Mucosa of descending colon (tissue), 3 donors: ENCODE results near the gene CIDEA. TPM values are rescaled to one million over a fixed set of nuclear protein-coding genes. Genes with fewer than 3 reads are reported as not detected.

Experiments
- ATAC-seq: fragments of 200-7000 bp; cut with Tn5 transposase; one replicate; pipeline ENCODE4 v1.9.1; 2020; ENCODE audit warnings: mild to moderate bottlenecking, moderate library complexity
- DNase-seq, 3 donors: peaks; one replicate each; pipeline ENCODE4 v3.0.0-alpha.2; 2020
- H3K36me3 ChIP-seq: fragments of 200-600 bp; one replicate; pipeline ENCODE4 v1.8.0; 2021; ENCODE audit warnings: low read depth, mild to moderate bottlenecking
- H3K4me1 ChIP-seq: fragments of 200-600 bp; one replicate; pipeline ENCODE4 v1.8.0; 2021; ENCODE audit warnings: low read depth, mild to moderate bottlenecking
- H3K4me3 ChIP-seq: fragments of 200-600 bp; one replicate; pipeline ENCODE4 v1.8.0; 2021; ENCODE audit warnings: mild to moderate bottlenecking
- H3K9me3 ChIP-seq: fragments of 200-600 bp; one replicate; pipeline ENCODE4 v1.8.0; 2021; ENCODE audit warnings: mild to moderate bottlenecking
- CTCF ChIP-seq: fragments of 200-600 bp; IDR thresholded peaks from one replicate; pipeline ENCODE4 v1.8.0; 2022; ENCODE audit warnings: antibody characterized with exemption, mild to moderate bottlenecking
- intact Hi-C, 2 donors: fragments of 100-400 bp; cut with DNase I in 1 of 2; cut with micrococcal nuclease in 1 of 2; formaldehyde crosslinking; loops; one replicate each; pipeline versions ENCODE4 v1.11.0 to v1.11.1; 2022; cut with DNase I, micrococcal nuclease
- total RNA-seq, 3 donors: library from RNA; stranded (reverse); fragmentation: NEBNext Ultra II Directional in 2 of 3; extraction: Animal tissue kit (Norgen Biotek cat#: 25700) in 2 of 3; gene quantifications; one replicate each; pipeline versions ENCODE4 v1.2.1 to v1.2.4, GENCODE V29; 2021 to 2023
- donor health status: DM: no; HTN: no; CAD: no; lungs with moderate emphysema.
- donor health status: DM: no; HTN: no; CAD: no.
- donor health status: DM: no; HTN: yes; CAD: no.

CIDEA gene
- total RNA-seq, 3 donors from 2014 or later, result 0.58 to 0.98 TPM; not detected in 1

DNA sequence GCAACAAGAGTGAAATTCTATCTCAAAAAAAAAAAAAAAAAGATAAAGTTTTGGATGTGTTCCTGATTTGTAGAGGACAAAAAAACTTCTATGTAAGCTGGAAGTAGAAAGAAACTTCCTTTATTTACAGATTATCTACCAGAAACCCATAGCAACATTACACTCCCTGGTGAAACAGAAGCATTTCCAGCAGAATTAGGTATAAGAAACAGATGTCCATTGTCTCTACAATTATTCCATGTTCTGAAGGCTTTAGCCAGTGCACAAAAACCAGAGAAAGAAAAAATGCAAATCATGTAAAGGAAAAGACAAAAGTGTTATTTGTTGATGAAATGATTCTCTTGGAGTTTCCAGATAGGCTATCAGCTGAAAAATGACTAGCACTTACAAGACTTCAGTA, 58.8 kb downstream of the CIDEA start:
- Histone ChIP-seq H3K9me3 (peaks cover 4% of the 10 kb centered on the region), H3K4me1 (peaks cover 4% of the 10 kb centered on the region), H3K36me3 (no peaks in the 10 kb centered on the region), H3K4me3 (no peak overlapping the region)
- TF ChIP-seq CTCF, result no peak
- DNase-seq, result no peak
- intact Hi-C loops, result no loop called here
- no peak for ATAC-seq

DNA sequence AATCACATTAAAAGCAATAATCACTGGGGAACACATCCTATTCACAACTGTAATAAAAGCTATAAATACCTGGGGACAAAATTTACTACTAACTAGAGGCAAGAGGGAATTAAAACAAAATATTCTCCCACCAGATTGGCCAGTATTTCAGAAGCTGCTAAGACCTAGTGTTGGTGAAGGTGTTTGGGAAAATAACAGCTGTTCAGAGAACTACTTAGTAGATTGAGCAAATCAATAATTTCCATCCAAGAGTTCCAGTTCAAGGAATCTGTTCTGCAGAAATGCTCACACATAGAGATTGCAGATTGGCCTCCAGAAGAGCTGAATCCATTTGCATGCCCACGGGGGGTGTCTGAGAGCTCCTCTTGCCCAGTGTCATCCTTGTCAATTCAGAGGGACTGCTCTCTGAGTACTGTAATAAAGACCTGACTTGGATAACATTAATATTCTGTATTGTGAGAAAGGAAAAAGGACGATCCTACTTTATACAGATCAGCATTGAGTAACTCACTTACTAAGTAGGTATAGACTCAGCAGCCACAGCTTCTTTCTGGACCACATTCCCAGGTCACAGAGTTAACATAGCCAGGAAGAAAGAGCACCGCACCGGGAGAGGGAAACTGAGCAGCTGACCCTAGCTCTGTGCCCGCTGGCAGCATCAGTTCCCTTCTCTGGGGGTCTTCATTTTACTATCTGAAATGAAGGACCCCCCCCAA, 59.5 kb downstream of the CIDEA start:
- H3K9me3 ChIP-seq, result peaks cover 4% of the 10 kb centered on the region
- intact Hi-C loops, result no loop called here
- DNase-seq (no peak), ATAC-seq (no peak)
- H3K4me3 ChIP-seq, result no peak overlapping the region
- no peak for TF ChIP-seq CTCF
- H3K36me3 ChIP-seq, result no peaks in the 10 kb centered on the region
- peaks cover 3% of the 10 kb centered on the region for H3K4me1 ChIP-seq

DNA sequence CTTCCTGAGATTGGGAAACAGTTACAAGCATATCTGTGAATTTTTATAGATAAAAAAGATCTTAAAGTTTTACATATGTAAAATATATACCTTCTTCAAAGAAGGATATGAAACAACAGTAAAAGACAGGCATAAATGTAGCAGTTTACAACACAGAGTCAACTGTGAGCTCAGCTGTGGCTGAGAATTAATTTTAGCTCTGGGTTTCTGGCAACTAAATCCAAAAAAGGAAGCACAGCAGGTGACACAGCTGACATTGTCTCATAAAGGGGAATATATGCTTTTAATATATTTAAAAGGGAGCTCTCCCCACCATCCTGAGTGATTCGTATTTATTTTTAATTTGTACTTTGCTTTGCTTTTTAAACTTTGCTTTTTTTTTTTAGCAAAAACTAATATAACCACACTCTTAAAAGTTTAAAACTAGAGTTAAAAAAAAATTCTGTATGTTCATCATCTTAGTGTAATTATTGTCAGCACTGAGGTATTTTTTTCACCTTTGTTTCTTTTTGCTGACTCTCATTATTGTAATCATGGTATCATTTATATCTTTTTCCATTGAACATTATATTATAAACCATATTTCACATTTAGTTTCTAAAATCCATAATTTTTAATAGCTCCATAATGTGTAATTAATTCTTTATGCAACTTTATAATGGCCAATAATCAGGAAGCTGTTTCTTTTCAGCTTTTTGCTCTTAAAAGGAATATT, 60.6 kb downstream of the CIDEA start:
- H3K36me3 ChIP-seq, result no peaks in the 10 kb centered on the region
- intact Hi-C loops, result no loop called here
- no peak for DNase-seq
- TF ChIP-seq CTCF, result no peak
- ATAC-seq, result no peak
- H3K9me3 ChIP-seq, result peaks cover 4% of the 10 kb centered on the region
- no peaks in the 10 kb centered on the region for H3K4me1 ChIP-seq
- no peak overlapping the region for H3K4me3 ChIP-seq

DNA sequence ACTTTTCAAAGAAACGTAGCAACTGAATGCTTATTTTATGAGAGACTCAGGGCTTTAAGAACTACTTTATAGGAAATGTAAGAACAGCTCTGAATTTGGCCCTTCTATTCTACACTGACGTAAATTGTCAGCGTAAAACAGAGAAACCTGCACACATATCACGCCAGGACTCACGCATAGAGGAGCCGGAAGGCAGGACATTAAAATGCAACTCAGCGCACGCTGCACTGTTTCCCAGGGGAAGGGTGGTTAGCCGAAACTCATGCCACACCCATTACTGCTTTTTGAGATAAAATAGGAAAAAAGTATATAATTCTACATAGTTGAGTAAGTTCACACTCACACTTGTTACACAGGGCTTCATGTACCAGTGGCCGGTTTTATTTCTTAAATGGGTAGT, 61.3 kb downstream of the CIDEA start:
- no peak overlapping the region for H3K4me3 ChIP-seq
- TF ChIP-seq CTCF, result no peak
- no peaks in the 10 kb centered on the region for H3K36me3 ChIP-seq
- H3K9me3 ChIP-seq, result peaks cover 4% of the 10 kb centered on the region
- ATAC-seq (peak; percentile 37), DNase-seq (no peak)
- no peaks in the 10 kb centered on the region for H3K4me1 ChIP-seq
- intact Hi-C loops, result no loop called here

DNA sequence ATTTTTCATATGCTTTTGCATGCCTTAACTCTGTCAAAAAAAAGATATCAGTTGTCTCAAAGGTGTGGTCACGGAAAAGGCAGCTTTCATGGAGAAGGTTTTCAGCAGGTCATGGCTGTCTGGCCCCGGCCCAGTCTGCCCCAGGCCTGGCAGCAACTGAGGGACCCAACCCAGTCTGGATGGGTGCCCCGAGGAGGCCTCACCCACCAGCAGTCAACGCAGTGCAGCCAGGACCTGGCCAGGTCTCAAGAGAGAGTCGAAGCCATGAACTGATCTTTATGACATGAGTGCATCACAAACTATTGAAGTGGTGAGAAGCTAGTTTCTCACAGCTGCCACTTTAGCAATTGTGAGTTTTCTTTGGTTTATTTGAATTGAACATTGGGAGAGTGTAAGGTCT, 61.8 kb downstream of the CIDEA start:
- no peak for DNase-seq
- peaks cover 4% of the 10 kb centered on the region for H3K9me3 ChIP-seq
- H3K36me3 ChIP-seq, result no peaks in the 10 kb centered on the region
- no peak for TF ChIP-seq CTCF
- no peaks in the 10 kb centered on the region for H3K4me1 ChIP-seq
- peak; percentile 26 for ATAC-seq
- H3K4me3 ChIP-seq, result no peak overlapping the region
- intact Hi-C loops, result no loop called here
